Calu3 (cell line): Measurements from ENCODE around the gene NABP1. TPM values are rescaled to one million over a fixed set of nuclear protein-coding genes. Genes with fewer than 3 reads are reported as not detected.

Experiments used
- BruUV-seq: library from RNA; stranded (reverse); fragments of 400-500 nt; replicated peaks from 2 replicates; lab custom pipeline; 2021; lab: Mats Ljungman, UMichigan
- CTCF ChIA-PET: fragments of 300-600 bp; sonication (Branson Sonifier 250); formaldehyde crosslinking; loops from one replicate; lab custom pipeline; 2022; ENCODE audit warnings: antibody characterized with exemption; lab: Charles Lee
- DNase-seq: peaks from one replicate; pipeline ENCODE4 v3.0.0; 2022
- H3K27ac Mint-ChIP-seq: one replicate; pipeline ENCODE4 v1.8.0; 2022; ENCODE audit warnings: mixed read lengths; ENCODE audit not compliant: unreplicated experiment
- H3K27me3 Mint-ChIP-seq: one replicate; pipeline ENCODE4 v1.8.0; 2022; ENCODE audit warnings: mixed read lengths; ENCODE audit not compliant: unreplicated experiment
- H3K36me3 Mint-ChIP-seq: one replicate; pipeline ENCODE4 v1.8.0; 2022; ENCODE audit warnings: mild to moderate bottlenecking, moderate library complexity, mixed read lengths; ENCODE audit not compliant: insufficient read depth, unreplicated experiment
- H3K4me1 Mint-ChIP-seq: one replicate; pipeline ENCODE4 v1.8.0; 2022; ENCODE audit warnings: mild to moderate bottlenecking, low read depth, mixed read lengths; ENCODE audit not compliant: unreplicated experiment
- H3K4me3 Mint-ChIP-seq: one replicate; pipeline ENCODE4 v1.8.0; 2022; ENCODE audit warnings: mild to moderate bottlenecking, low read depth, moderate library complexity, mixed read lengths; ENCODE audit not compliant: unreplicated experiment
- H3K9me3 Mint-ChIP-seq: one replicate; pipeline ENCODE4 v1.8.0; 2022; ENCODE audit warnings: low read depth, mixed read lengths; ENCODE audit not compliant: unreplicated experiment
- CTCF ChIP-seq: fragments of 200-600 bp; IDR thresholded peaks from one replicate; pipeline ENCODE4 v1.8.0; 2022; ENCODE audit warnings: antibody characterized with exemption; ENCODE audit not compliant: unreplicated experiment
- intact Hi-C: fragments of 100-400 bp; cut with micrococcal nuclease; formaldehyde crosslinking; loops from one replicate; pipeline ENCODE4 v1.10.0; 2022; ENCODE audit not compliant: unreplicated experiment
- total RNA-seq: library from RNA; stranded (reverse); gene quantifications from 2 replicates; pipeline ENCODE4 v1.2.3, GENCODE V29; 2022

NABP1 gene
- total RNA-seq, 1 experiment from 2014 or later = 71.8 TPM

GRCh38 chr2:191693778-191694177 is 15.8 kb downstream of the NABP1 start:
- no peaks in the 10 kb centered on the region for H3K27me3 Mint-ChIP-seq
- no peaks in the 10 kb centered on the region for H3K9me3 Mint-ChIP-seq
- no TSS peak for BruUV-seq
- peaks cover 28% of the 10 kb centered on the region for H3K36me3 Mint-ChIP-seq
- no peak for DNase-seq
- CTCF ChIA-PET = no interaction called here
- no peak overlapping the region for H3K4me3 Mint-ChIP-seq
- peak overlapping the region; percentile 19 for H3K27ac Mint-ChIP-seq
- no peak for TF ChIP-seq CTCF
- intact Hi-C loops = no loop called here
- H3K4me1 Mint-ChIP-seq = peaks cover 25% of the 10 kb centered on the region

- Mint-ChIP-seq H3K36me3 (peaks cover 17% of the 10 kb centered on the region), H3K27ac (no peak overlapping the region), H3K4me1 (peaks cover 2% of the 10 kb centered on the region), H3K4me3 (no peak overlapping the region), H3K27me3 (no peaks in the 10 kb centered on the region), H3K9me3 (no peaks in the 10 kb centered on the region)
- DNase-seq = no peak
- intact Hi-C loops = no loop called here
- no TSS peak for BruUV-seq
- TF ChIP-seq CTCF = no peak
- CTCF ChIA-PET = interaction anchor here (0.7 kb wide), 2 partner anchors 8 to 22 kb away, joined by 3 to 5 read pairs; no protein-coding TSS in a partner anchor
Measured at GRCh38 chr2:191696001-191696400, 18.1 kb downstream of the NABP1 start.

- H3K27me3 Mint-ChIP-seq = no peaks in the 10 kb centered on the region
- H3K36me3 Mint-ChIP-seq = peaks cover 22% of the 10 kb centered on the region
- CTCF ChIA-PET = interaction anchor here (0.6 kb wide), 1 partner anchor 785 kb away, joined by 4 read pairs; no protein-coding TSS in a partner anchor
- no peak for TF ChIP-seq CTCF
- no peak overlapping the region for H3K4me3 Mint-ChIP-seq
- intact Hi-C loops = no loop called here
- no peak overlapping the region for H3K27ac Mint-ChIP-seq
- H3K4me1 Mint-ChIP-seq = no peaks in the 10 kb centered on the region
- DNase-seq = no peak
- H3K9me3 Mint-ChIP-seq = no peaks in the 10 kb centered on the region
- no TSS peak for BruUV-seq
Measured at GRCh38 chr2:191696966-191697365, 19.0 kb downstream of the NABP1 start.

GRCh38 chr2:191697870-191698269 is 19.9 kb downstream of the NABP1 start:
- Mint-ChIP-seq H3K9me3 (no peaks in the 10 kb centered on the region), H3K27me3 (no peaks in the 10 kb centered on the region), H3K27ac (no peak overlapping the region), H3K36me3 (peaks cover 20% of the 10 kb centered on the region), H3K4me3 (no peak overlapping the region), H3K4me1 (no peaks in the 10 kb centered on the region)
- BruUV-seq = no TSS peak
- TF ChIP-seq CTCF = no peak
- CTCF ChIA-PET = no interaction called here
- intact Hi-C loops = no loop called here
- DNase-seq = no peak
